GM10266 (cell line): ENCODE data around the gene DDX28.

Source experiments
- DNase-seq: peaks from one replicate; pipeline ENCODE4 v3.0.0; 2012; ENCODE audit errors: extremely low spot score
- CTCF ChIP-seq: IDR thresholded peaks from 2 replicates; pipeline ENCODE4 v1.5.1; 2012; ENCODE audit warnings: mild to moderate bottlenecking, low read depth; ENCODE audit not compliant: control insufficient read depth, insufficient read depth; ENCODE audit errors: missing control alignments

Gene DDX28

DNA sequence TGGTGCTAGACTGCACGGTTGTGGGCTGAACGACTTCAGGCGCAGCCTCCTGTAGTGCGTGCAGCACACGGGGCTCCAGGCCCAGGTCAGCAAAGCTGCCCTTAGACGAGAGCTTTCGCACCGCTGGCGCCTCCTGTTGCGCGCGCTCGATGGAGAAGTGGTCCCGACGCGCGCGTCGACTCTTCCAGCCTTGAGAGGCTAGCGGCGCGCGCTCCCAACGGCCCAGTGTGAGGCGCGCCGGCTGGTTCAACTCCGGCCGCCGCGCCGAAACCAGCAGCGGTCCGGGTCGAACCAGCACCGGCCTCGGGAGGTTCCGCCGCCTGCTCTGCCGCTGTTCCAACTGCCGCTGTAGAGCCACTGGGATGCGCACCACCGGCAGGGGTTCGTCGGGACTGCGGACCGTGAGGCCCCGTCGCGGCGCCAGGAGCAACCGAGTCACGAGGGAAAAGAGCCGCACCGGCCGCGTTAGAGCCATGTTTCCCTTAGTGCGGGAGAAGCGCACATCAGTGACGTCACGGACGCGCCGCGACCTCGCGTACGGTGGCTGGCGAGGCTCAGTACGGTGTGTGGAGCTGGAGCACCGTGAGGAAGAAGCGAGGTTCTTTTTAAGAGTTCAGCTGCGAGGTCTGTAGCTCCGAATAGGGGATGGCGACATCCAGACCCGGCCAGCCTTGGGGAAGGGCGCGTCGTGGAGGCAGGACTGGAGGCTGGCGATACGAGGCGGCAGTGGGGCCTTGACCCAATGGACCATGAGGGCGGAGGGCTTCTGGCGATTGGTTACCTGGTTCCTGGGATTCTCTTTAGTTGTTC is at the start of gene DDX28, which contains the start of gene DUS2:
Gene DDX28 (minus strand): TSS at position 505 of the 810 bp plus-strand sequence. CDS start 30 bp downstream, at position 475.
Gene DUS2 (plus strand): TSS at position 557 of the 810 bp plus-strand sequence. CDS start 14,740 bp downstream, outside the sequence.
- peak; percentile 90 for DNase-seq
- TF ChIP-seq CTCF: no peak

- no peak for DNase-seq
- TF ChIP-seq CTCF: no peak
Measured at GRCh38 chr16:68072038-68072695, 49.1 kb upstream of the DDX28 start.

- no peak for DNase-seq
- no peak for TF ChIP-seq CTCF
Measured at GRCh38 chr16:68071518-68071901, 48.5 kb upstream of the DDX28 start.

DNA sequence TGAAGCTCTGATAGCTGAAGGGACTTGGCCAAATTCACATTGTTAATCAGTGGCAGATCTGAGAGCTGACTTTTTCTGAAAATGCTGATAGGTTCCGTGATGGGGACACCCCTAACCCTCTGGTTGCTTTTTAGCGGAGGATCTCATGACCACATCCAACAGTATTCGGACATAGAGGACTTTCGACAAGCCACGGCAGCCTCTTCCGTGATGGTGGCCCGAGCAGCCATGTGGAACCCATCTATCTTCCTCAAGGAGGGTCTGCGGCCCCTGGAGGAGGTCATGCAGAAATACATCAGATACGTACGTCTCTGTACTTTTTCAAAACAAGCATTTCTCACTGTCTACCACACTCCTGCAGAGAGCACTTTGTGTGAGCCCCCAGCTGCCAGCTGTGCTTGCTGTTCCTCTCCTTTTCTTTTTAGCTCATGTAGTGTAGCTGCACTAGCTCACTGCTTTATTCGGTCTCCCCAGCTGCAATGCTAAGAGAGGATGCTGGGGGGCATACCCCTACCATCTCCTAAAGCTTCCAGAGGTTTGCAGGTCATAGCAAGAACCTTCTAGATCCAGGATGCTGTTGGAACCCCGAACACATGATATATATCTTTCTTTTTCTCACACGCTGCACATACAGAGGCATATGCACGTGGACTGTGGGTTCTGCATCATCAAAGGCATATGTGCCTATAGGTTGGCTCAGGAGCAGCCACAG is 47.9 kb upstream of the DDX28 start:
- DNase-seq: peak; percentile 32

GRCh38 chr16:68070249-68070730 is 47.3 kb upstream of the DDX28 start:
- TF ChIP-seq CTCF: no peak
- peak; percentile 31 for DNase-seq

More for the DNA sequence above, 47.9 kb upstream of the DDX28 start:
- peak; percentile 10 for TF ChIP-seq CTCF

DNA sequence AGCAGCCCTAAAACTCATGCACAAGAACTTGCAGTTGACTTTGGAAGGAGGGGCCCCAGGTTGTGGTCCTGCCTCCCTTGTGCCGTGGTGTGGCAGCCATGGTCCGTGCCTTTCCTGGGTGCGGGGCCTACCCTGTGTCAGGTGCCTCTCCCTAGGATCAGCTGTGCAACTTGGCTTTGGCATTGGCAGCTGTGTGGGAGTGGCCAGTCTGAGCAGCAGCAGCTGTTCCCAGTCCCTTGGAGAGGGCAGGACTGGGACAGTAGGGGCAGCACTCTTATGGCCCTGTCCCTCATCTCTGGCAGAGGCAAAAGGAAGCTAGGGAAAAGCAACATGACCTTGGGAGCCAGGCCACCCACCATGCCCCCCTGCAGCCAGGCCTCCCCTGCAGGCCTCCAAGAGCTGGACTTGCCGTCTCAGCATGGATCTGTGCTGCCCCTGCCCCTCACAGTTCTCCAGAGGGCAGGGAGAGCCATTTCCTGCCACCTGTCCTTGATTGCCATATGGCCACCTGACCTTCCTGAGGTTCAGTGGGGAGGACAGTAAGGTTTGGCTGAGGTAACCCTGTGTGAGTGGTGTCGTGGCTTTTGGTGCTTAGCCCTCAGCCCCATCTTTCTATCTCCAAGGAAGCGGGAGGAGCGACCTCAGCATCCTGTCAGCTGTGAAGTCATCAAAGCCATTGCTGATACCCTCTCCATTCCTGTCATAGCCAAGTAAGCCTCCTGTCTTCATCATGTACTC is 46.6 kb upstream of the DDX28 start:
- DNase-seq: no peak
- no peak for TF ChIP-seq CTCF
